ENCODE measurements around the gene ADGRG6.
"Not testable (repeated sequence)": the region's sequence is repeated elsewhere in the genome, so short reads cannot be mapped to it uniquely, and the experiment has no call there.

Gene ADGRG6

DNA sequence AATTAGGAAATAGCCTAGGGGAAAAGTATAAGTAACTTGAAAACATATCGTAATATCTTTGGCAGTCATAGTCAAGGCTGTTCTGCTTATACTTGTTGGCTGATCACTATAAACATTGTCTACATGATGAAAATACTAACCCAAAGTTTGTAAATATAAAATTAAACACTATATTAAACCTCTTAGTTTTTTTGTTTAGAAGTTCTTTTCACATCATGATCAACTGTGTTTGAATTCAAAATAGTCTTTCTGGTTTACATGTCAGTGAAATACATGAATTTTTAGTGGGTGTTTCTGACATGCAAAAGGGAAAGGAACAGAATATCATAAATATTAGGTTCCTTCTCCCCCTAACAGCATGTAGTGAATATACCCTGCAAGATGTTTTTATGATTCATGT is 43.5 kb downstream of the ADGRG6 start:
- TF ChIP-seq, protein P1, sequence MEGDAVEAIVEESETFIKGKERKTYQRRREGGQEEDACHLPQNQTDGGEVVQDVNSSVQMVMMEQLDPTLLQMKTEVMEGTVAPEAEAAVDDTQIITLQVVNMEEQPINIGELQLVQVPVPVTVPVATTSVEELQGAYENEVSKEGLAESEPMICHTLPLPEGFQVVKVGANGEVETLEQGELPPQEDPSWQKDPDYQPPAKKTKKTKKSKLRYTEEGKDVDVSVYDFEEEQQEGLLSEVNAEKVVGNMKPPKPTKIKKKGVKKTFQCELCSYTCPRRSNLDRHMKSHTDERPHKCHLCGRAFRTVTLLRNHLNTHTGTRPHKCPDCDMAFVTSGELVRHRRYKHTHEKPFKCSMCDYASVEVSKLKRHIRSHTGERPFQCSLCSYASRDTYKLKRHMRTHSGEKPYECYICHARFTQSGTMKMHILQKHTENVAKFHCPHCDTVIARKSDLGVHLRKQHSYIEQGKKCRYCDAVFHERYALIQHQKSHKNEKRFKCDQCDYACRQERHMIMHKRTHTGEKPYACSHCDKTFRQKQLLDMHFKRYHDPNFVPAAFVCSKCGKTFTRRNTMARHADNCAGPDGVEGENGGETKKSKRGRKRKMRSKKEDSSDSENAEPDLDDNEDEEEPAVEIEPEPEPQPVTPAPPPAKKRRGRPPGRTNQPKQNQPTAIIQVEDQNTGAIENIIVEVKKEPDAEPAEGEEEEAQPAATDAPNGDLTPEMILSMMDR (conservative IDR thresholded peaks at IDR 0.05; ENCODE audit: control insufficient read depth, insufficient read depth, low read depth, low read length) = no peak
- DNase-seq (ENCODE audit: low read depth) = no peak
- no peak overlapping the region for H3K4me3 ChIP-seq (ENCODE audit: control insufficient read depth, low read depth, low read length)

DNA sequence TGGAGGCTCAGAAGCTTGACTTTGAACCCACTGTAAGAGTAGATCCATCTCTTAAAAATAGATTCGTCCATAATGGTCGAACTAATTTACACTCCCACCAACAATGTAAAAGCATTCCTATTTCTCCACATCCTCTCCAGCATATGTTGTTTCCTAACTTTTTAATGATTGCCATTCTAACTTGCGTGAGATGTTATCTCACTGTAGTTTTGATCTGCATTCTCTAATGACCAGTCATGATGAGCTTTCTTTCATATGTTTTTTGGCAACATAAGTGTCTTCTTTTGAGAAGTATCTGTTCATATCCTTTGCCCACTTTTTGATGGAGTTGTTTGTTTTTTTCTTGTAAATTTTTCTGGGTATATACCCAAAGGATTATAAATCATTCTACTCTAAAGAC is 44.4 kb downstream of the ADGRG6 start:
- not testable (repeated sequence) for DNase-seq (ENCODE audit: low read depth); H3K4me3 ChIP-seq (ENCODE audit: control insufficient read depth, low read depth, low read length)

DNA sequence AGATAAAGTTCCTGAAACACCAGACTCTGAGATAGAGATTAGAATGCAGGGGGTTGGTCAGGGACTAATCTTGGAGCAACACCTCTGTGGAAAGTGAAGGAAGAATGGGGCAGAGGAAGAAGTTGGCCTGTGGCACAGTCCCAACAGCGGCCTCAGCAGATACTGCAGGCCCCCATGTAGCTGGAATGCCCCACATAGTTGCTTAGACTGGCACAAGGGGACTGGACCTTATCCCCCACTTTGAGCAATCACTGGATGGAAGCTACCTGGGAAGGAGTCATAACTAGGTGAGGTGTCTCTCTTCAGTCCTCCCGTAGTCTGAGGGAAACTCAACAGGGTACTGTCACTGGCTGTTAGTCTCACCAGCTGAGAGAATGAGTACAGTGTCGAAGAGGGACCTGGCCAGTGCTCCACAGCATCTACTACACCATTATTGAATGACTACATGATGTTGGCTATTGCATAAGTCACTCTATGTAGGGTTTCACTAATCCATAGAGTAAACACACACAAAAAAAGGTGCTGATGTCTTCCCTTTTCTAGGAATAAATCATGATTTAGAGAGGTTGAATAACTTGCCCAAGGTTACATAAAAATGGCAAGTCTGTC is 47.5 kb downstream of the ADGRG6 start:
- TF ChIP-seq, protein P1 (conservative IDR thresholded peaks at IDR 0.05; ENCODE audit: control insufficient read depth, insufficient read depth, low read depth, low read length) = no peak
- DNase-seq (ENCODE audit: low read depth) = no peak
- no peak overlapping the region for H3K4me3 ChIP-seq (ENCODE audit: control insufficient read depth, low read depth, low read length)

DNA sequence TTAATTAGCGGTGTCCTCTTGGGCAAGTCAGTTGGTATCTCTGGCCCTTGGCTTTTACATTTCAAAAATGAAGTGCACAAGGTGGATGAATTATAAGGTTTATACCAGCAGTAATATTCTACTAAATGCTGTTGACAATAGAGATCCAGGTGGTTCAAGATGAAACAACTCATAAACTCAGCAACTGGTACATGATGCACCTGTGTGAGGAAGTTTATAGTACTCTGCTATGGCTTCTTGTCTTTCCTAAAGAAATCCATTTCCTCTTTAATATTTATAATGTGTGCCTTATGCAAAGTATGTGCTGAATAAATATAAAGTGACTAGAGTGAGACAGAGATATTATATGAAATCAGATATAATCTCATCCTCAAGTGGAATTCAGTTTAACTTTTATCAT is 48.5 kb downstream of the ADGRG6 start:
- H3K4me3 ChIP-seq (ENCODE audit: control insufficient read depth, low read depth, low read length) = no peak overlapping the region
- TF ChIP-seq, protein P1 (conservative IDR thresholded peaks at IDR 0.05; ENCODE audit: control insufficient read depth, insufficient read depth, low read depth, low read length) = no peak
- DNase-seq (ENCODE audit: low read depth) = no peak

DNA sequence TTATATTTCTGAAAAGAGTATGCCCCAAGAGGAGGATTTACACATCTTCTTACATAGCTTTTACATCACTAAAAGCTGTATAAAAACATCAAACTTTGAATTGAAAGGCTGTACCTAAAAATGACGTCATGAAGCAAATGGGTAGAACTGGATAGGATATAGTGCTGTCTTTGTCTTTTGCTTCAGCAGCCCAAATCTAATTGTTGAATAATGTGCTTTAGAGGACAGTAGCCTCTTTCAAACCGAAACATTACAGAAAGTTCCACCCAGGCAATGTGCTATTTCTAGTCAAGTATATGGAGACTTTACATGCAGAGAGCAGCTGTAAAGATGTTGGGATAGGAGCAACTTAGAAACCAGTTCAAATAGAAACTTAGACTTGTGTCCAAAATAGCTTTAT is 51.9 kb downstream of the ADGRG6 start:
- no peak for DNase-seq (ENCODE audit: low read depth)
- TF ChIP-seq, protein P1 (conservative IDR thresholded peaks at IDR 0.05; ENCODE audit: control insufficient read depth, insufficient read depth, low read depth, low read length) = no peak
- no peak overlapping the region for H3K4me3 ChIP-seq (ENCODE audit: control insufficient read depth, low read depth, low read length)

DNA sequence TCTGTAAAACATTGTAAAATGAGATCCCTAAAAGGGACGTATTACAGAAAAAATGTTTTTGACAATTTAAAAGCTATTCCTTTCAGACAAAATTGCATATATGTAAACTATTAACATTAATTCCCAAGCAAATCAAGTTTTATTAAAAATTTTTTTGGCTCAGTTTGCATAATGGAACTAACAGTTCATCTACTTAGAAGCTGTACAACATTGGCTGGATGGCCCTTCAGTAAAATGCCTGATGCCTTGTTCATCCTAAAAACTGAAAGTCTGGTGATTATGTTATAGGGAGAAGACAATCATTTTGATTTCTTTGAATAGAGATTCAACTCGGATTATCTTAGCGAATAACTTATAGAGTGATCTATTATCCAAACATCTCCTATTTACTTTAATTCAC is 52.8 kb downstream of the ADGRG6 start:
- no peak for DNase-seq (ENCODE audit: low read depth)
- TF ChIP-seq, protein P1 (conservative IDR thresholded peaks at IDR 0.05; ENCODE audit: control insufficient read depth, insufficient read depth, low read depth, low read length) = no peak
- no peak overlapping the region for H3K4me3 ChIP-seq (ENCODE audit: control insufficient read depth, low read depth, low read length)

DNA sequence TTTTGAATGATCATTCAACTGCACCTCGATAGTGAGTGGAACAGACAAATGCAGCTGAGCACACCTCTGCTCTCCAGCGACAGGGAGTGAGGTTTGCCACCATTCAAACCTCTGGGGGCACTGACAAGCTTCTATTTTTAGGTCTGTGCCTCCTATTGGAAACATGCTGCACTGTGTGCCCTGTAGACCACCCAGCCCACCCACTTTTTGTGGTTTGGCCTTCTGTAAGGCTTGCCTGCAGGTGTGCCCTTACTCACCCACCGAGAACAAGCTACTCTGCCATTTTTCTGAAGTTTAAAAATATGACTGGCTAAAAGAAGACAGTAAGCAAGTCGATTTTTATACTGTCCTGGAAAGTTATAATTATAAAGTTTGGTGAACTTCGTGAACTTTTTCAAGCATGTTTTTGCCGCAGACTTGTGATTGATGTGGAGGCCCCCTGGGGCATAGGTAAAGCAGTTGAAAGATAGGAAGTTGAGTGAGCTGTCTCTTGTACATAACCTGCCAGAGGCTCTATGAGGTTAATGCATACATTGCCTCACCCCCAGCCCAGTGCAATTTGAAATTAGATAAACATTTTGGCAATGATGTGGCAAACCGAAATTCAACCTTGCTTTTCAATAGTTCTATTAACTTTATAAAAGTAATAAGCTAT is 53.8 kb downstream of the ADGRG6 start:
- TF ChIP-seq, protein P1 (conservative IDR thresholded peaks at IDR 0.05; ENCODE audit: control insufficient read depth, insufficient read depth, low read depth, low read length) = no peak
- DNase-seq (ENCODE audit: low read depth) = no peak
- H3K4me3 ChIP-seq (ENCODE audit: control insufficient read depth, low read depth, low read length) = no peak overlapping the region
